AG09309 (cell line): Measurements from ENCODE around the gene WRAP73.

ENCODE experiments used
- DNase-seq: peaks from one replicate; pipeline ENCODE4 v3.0.0-alpha.2; 2010; ENCODE audit warnings: low read depth
- H3K4me3 ChIP-seq: 2 replicates; pipeline ENCODE4 v1.5.1; 2011; ENCODE audit warnings: mild to moderate bottlenecking, low read depth, low read length, moderate library complexity; ENCODE audit not compliant: control insufficient read depth
- CTCF ChIP-seq: IDR thresholded peaks from 2 replicates; pipeline ENCODE4 v1.5.1; 2011; ENCODE audit warnings: mild to moderate bottlenecking, low read depth, low read length, inconsistent platforms; ENCODE audit not compliant: insufficient read depth, control insufficient read depth; ENCODE audit errors: missing control alignments

Gene WRAP73

GRCh38 chr1:3678361-3679097 is 28.6 kb upstream of the WRAP73 start:
- H3K4me3 ChIP-seq, result no peak overlapping the region
- TF ChIP-seq CTCF, result no peak
- no peak for DNase-seq

DNA sequence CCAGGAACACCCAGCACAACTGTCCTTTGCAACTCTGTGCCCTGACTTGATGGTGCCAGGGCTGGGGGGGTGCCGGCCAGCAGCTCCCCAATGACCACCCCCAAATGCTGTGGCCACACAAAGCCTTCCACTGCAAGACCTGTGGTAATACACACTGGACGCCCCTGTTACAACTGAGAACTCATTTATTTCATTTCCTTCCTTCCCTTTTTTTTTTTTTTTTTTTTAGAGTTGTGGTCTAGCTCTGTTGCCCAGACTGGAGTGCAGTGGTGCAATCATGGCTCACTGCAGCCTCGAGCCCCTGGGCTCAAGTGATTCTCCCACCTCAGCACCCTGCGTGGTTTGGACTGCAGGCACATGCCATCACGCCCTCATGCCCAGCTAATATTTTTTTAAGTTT is 27.6 kb upstream of the WRAP73 start:
- no peak overlapping the region for H3K4me3 ChIP-seq
- TF ChIP-seq CTCF, result no peak
- no peak for DNase-seq

DNA sequence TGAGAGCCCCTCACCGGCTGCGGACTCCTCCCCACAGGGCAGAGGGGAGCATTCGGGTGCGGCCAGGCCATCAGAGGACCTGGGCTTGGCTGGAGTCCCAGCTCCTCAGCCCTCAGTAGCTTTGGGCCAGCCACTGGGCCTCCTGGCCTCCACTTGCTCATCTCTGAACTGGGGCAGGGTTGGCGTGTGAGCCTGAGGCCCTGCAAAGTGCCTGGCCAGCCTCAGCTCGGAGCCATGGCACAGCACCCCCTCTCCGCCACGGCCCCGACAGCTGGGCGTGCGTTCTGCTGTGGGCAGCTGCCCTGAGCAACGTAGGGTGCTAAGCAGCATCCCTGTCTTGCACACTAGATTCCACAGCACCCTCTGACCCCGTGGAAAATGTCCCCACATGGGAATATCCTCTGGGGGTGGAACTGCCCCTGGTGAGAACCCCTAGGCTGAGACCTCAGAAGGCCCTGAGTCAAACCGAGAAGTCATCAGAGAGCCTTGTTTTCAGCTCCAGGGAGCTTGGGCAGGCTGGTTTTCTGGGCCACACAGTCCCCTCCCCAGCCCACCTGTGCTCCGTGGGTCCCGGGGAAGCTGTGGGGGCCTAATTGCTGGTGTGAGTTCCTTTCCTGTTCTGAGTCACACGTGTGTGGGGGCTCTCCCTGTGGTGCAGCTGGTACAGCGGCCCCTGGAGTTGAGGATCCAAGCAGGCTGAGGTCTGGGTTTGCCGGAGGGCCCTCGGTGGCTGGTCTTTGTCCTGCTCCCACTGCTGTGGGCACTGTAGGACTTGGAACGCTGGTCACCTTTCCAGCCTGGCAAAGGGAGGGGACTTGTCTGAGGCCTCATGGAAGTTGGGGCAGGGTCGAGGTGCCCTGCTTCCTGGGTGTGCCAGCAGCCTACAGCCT is 26.9 kb upstream of the WRAP73 start:
- no peak for DNase-seq
- no peak overlapping the region for H3K4me3 ChIP-seq
- TF ChIP-seq CTCF, result no peak

GRCh38 chr1:3675436-3675835 is 25.5 kb upstream of the WRAP73 start:
- DNase-seq, result no peak
- no peak for TF ChIP-seq CTCF
- H3K4me3 ChIP-seq, result no peak overlapping the region

- H3K4me3 ChIP-seq, result no peak overlapping the region
- no peak for DNase-seq
- no peak for TF ChIP-seq CTCF
Measured at GRCh38 chr1:3674100-3675094, 24.5 kb upstream of the WRAP73 start.
